Measurements from ENCODE around the gene ARHGAP12.

ARHGAP12 gene

DNA sequence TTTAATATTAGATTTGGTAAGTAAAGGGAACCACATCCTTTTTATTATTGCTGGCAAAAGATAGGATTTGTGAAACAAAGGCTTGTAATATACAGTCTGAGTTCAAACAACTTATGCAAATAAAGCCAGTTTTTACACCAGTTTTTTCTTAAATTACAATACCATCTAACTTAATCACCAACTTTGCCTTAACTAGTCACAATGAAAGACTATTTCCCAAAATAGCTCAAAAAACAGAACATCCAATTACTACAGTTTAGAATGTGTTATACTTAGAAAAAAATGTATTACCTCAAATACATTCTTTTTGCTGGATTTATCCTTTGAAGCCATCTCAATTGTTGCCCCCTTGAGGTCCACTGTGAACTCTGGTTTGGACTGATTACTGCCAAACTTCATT is 108.5 kb downstream of the ARHGAP12 start:
- H3K4me3 ChIP-seq (ENCODE audit: low read depth in 1 of 2, low read length in 2 of 2): no peak overlapping the region
- no peaks in the 10 kb centered on the region for H3K9me3 ChIP-seq (ENCODE audit: insufficient read depth, low read length, severe bottlenecking)
- TF ChIP-seq EZH2 (IDR thresholded peaks at IDR 0.05; ENCODE audit: borderline replicate concordance, low read depth, low read length, severe bottlenecking): no peak
- TF ChIP-seq, protein P1, sequence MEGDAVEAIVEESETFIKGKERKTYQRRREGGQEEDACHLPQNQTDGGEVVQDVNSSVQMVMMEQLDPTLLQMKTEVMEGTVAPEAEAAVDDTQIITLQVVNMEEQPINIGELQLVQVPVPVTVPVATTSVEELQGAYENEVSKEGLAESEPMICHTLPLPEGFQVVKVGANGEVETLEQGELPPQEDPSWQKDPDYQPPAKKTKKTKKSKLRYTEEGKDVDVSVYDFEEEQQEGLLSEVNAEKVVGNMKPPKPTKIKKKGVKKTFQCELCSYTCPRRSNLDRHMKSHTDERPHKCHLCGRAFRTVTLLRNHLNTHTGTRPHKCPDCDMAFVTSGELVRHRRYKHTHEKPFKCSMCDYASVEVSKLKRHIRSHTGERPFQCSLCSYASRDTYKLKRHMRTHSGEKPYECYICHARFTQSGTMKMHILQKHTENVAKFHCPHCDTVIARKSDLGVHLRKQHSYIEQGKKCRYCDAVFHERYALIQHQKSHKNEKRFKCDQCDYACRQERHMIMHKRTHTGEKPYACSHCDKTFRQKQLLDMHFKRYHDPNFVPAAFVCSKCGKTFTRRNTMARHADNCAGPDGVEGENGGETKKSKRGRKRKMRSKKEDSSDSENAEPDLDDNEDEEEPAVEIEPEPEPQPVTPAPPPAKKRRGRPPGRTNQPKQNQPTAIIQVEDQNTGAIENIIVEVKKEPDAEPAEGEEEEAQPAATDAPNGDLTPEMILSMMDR (IDR thresholded peaks at IDR 0.05; ENCODE audit: borderline replicate concordance, extremely low read depth, low read length, poor library complexity, severe bottlenecking): no peak
- no peak for ATAC-seq (ENCODE audit: insufficient read depth, low read depth)
- H3K9ac ChIP-seq (ENCODE audit: low read depth, low read length): no peak overlapping the region
- peaks cover 3% of the 10 kb centered on the region; the same call in 1 of the 2 replicates for H3K36me3 ChIP-seq (ENCODE audit: insufficient read depth, low read length)
- no peak overlapping the region for H2AFZ ChIP-seq (ENCODE audit: low read depth, low read length)
- no peak overlapping the region for H3K4me2 ChIP-seq (ENCODE audit: insufficient read depth, low read length)
- DNase-seq: no peak
- H3K4me1 ChIP-seq (ENCODE audit: insufficient read depth, low read length): no peaks in the 10 kb centered on the region
- no peaks in the 10 kb centered on the region for H4K20me1 ChIP-seq (ENCODE audit: insufficient read depth, low read length)
- no peaks in the 10 kb centered on the region for H3K27me3 ChIP-seq (ENCODE audit: insufficient read depth, low read length, poor library complexity)
- no peaks in the 10 kb centered on the region for H3K79me2 ChIP-seq (ENCODE audit: insufficient read depth, low read length)
- no peak overlapping the region for H3K27ac ChIP-seq (ENCODE audit: low read length)

DNA sequence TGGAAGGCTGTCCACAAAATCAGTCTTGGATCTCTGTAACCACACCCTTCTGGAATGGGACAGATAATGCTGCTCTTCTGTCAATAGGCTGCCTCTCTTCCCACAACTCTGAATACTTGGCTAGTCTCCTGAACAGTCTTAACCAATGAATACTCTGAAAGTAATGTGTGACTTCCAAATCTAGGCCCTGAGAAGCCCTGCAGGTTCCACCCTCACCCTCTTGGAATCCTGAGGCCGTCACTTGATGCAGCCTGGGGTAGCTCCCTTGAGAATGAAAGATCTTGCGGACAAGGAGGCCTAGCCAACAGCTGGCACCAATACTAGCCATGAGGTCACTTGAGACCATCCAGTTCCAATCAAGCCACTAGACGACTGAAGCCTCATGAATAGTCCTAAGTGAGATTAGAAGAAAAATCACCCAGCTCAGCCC is 109.2 kb downstream of the ARHGAP12 start:
- Histone ChIP-seq H3K9me3 (ENCODE audit: insufficient read depth, low read length, severe bottlenecking) (no peaks in the 10 kb centered on the region), H3K27ac (ENCODE audit: low read length) (no peak overlapping the region), H3K36me3 (ENCODE audit: insufficient read depth, low read length) (peaks cover 3% of the 10 kb centered on the region; the same call in 1 of the 2 replicates), H4K20me1 (ENCODE audit: insufficient read depth, low read length) (no peaks in the 10 kb centered on the region), H3K4me3 (ENCODE audit: low read depth in 1 of 2, low read length in 2 of 2) (no peak overlapping the region), H3K79me2 (ENCODE audit: insufficient read depth, low read length) (no peaks in the 10 kb centered on the region), H3K4me1 (ENCODE audit: insufficient read depth, low read length) (no peaks in the 10 kb centered on the region), H3K9ac (ENCODE audit: low read depth, low read length) (no peak overlapping the region), H3K4me2 (ENCODE audit: insufficient read depth, low read length) (no peak overlapping the region), H2AFZ (ENCODE audit: low read depth, low read length) (no peak overlapping the region), H3K27me3 (ENCODE audit: insufficient read depth, low read length, poor library complexity) (no peaks in the 10 kb centered on the region)
- TF ChIP-seq, protein P1 (IDR thresholded peaks at IDR 0.05; ENCODE audit: borderline replicate concordance, extremely low read depth, low read length, poor library complexity, severe bottlenecking): no peak
- TF ChIP-seq EZH2 (IDR thresholded peaks at IDR 0.05; ENCODE audit: borderline replicate concordance, low read depth, low read length, severe bottlenecking): no peak
- ATAC-seq (ENCODE audit: insufficient read depth, low read depth) (no peak), DNase-seq (no peak)

DNA sequence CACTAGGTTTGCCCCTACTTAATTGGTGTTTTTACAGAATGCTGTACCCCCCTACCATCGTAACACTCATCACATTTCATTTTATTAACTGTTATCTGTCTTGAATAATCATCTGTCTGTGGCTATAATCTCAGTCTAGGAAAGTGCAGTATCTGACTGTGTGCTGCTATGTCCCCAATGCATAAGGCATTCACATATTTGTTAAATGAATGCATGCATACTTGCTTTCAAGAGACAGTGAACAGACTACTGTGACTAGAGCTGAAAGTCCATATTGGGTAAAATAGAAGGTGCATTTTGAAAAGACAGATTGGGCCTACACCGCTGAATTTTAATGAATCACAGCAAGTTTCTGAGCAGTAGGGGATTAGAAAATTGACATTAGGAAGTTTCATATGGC is 112.3 kb downstream of the ARHGAP12 start:
- Histone ChIP-seq H3K36me3 (ENCODE audit: insufficient read depth, low read length) (peaks cover 11% of the 10 kb centered on the region; the same call in 1 of the 2 replicates), H3K4me3 (ENCODE audit: low read depth in 1 of 2, low read length in 2 of 2) (no peak overlapping the region), H3K9me3 (ENCODE audit: insufficient read depth, low read length, severe bottlenecking) (no peaks in the 10 kb centered on the region), H3K4me1 (ENCODE audit: insufficient read depth, low read length) (no peaks in the 10 kb centered on the region), H3K9ac (ENCODE audit: low read depth, low read length) (no peak overlapping the region), H3K4me2 (ENCODE audit: insufficient read depth, low read length) (no peak overlapping the region), H3K27me3 (ENCODE audit: insufficient read depth, low read length, poor library complexity) (no peaks in the 10 kb centered on the region), H4K20me1 (ENCODE audit: insufficient read depth, low read length) (no peaks in the 10 kb centered on the region), H3K79me2 (ENCODE audit: insufficient read depth, low read length) (no peaks in the 10 kb centered on the region), H3K27ac (ENCODE audit: low read length) (no peak overlapping the region), H2AFZ (ENCODE audit: low read depth, low read length) (no peak overlapping the region)
- TF ChIP-seq, protein P1 (IDR thresholded peaks at IDR 0.05; ENCODE audit: borderline replicate concordance, extremely low read depth, low read length, poor library complexity, severe bottlenecking): no peak
- TF ChIP-seq EZH2 (IDR thresholded peaks at IDR 0.05; ENCODE audit: borderline replicate concordance, low read depth, low read length, severe bottlenecking): no peak
- no peak for DNase-seq
- no peak for ATAC-seq (ENCODE audit: insufficient read depth, low read depth)

All from DND-41 (cell line).